ENCODE measurements around the gene TIMM23. TPM values are rescaled to one million over a fixed set of nuclear protein-coding genes. Genes with fewer than 3 reads are reported as not detected.
"Not testable (repeated sequence)": the region's sequence is repeated elsewhere in the genome, so short reads cannot be mapped to it uniquely, and the experiment has no call there.

Gene TIMM23
- polyA plus RNA-seq, 3 donors: 17.2 to 72.1 (median 71.2) TPM

DNA sequence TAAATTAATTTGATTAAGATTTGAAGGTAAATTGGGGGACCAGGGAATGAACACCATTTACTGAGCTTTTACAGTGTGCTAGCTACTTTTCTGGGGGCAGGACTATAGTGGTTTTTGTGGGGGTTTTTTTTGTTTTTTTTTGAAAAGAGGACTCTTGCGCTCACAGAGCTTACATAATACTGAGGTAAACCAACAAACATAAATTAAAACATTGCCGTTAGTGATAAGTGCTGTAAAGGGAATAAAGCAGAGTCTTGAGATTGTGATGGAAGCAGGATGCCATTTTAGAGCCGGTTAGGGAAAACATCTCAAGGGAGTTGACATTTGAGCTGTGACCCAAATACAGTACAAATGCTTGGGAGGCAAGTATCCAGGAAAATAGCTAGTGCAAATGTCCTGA is 1.8 kb downstream of the TIMM23 start:
- H3K4me3 ChIP-seq (replicated peaks in 1 of 3; ENCODE audit: low read depth in 2 of 3, low read length in 3 of 3); H3K27me3 Mint-ChIP-seq (ENCODE audit: low read depth in 3 of 3); H3K27ac ChIP-seq (ENCODE audit: low read depth in 1 of 2, low read length in 2 of 2); H3K9ac ChIP-seq (ENCODE audit: insufficient read depth, low read length, poor library complexity, severe bottlenecking); H3K4me2 ChIP-seq (replicated peaks; ENCODE audit: extremely low read depth, low read length, poor library complexity, severe bottlenecking); H3K27me3 ChIP-seq (ENCODE audit: control insufficient read depth in 2 of 2, insufficient read depth in 2 of 2, low read length in 2 of 2); H3K4me3 Mint-ChIP-seq; DNase-seq; H4K20me1 ChIP-seq (ENCODE audit: insufficient read depth, low read length); H3K9me3 ChIP-seq (replicated peaks in 1 of 2; ENCODE audit: control insufficient read depth in 1 of 2, insufficient read depth in 1 of 2, low read length in 2 of 2); H2AFZ ChIP-seq (ENCODE audit: insufficient read depth, low read depth, low read length, poor library complexity, severe bottlenecking); H3K9me3 Mint-ChIP-seq: not testable (repeated sequence)
- Histone ChIP-seq H3K79me2 (ENCODE audit: insufficient read depth, low read length) (peaks cover 59% of the 10 kb centered on the region), H3K4me1 (ENCODE audit: control insufficient read depth in 1 of 2, insufficient read depth in 2 of 2, low read length in 2 of 2) (peaks cover 18 to 23% of the 10 kb centered on the region in 2 donors), H3K36me3 (replicated peaks in 1 of 2; ENCODE audit: control insufficient read depth in 1 of 2, insufficient read depth in 2 of 2, low read length in 2 of 2) (peaks cover 2 to 15% of the 10 kb centered on the region in 2 donors)
- WGBS (ENCODE audit: insufficient coverage): 0% methylated on average over 1 of the region's 3 CpGs
- intact Hi-C loops (cut with micrococcal nuclease): loop anchor here in 1 of 2 donors (5.0 kb wide), 1 partner anchor 58 kb away; the partner anchor contains the start of gene NCOA4
- peaks cover 15% of the 10 kb centered on the region in 2 donors for H3K36me3 Mint-ChIP-seq
- H3K27ac Mint-ChIP-seq: peak overlapping the region in 1 of 7 donors; percentile 3
- peaks cover 32% of the 10 kb centered on the region for H3K4me1 Mint-ChIP-seq

GRCh38 chr10:45978554-45978953 is 6.3 kb downstream of the TIMM23 start:
- H3K27ac Mint-ChIP-seq; H3K4me1 ChIP-seq (ENCODE audit: control insufficient read depth in 1 of 2, insufficient read depth in 2 of 2, low read length in 2 of 2); H3K4me2 ChIP-seq (replicated peaks; ENCODE audit: extremely low read depth, low read length, poor library complexity, severe bottlenecking); DNase-seq; H4K20me1 ChIP-seq (ENCODE audit: insufficient read depth, low read length); H3K4me1 Mint-ChIP-seq; H3K9ac ChIP-seq (ENCODE audit: insufficient read depth, low read length, poor library complexity, severe bottlenecking); H3K4me3 Mint-ChIP-seq; H3K27me3 Mint-ChIP-seq (ENCODE audit: low read depth in 3 of 3); H3K9me3 Mint-ChIP-seq; H2AFZ ChIP-seq (ENCODE audit: insufficient read depth, low read depth, low read length, poor library complexity, severe bottlenecking); H3K4me3 ChIP-seq (replicated peaks in 1 of 3; ENCODE audit: low read depth in 2 of 3, low read length in 3 of 3); H3K27me3 ChIP-seq (ENCODE audit: control insufficient read depth in 2 of 2, insufficient read depth in 2 of 2, low read length in 2 of 2); H3K27ac ChIP-seq (ENCODE audit: low read depth in 1 of 2, low read length in 2 of 2); H3K9me3 ChIP-seq (replicated peaks in 1 of 2; ENCODE audit: control insufficient read depth in 1 of 2, insufficient read depth in 1 of 2, low read length in 2 of 2); intact Hi-C loops (cut with micrococcal nuclease): not testable (repeated sequence)
- Histone ChIP-seq H3K79me2 (ENCODE audit: insufficient read depth, low read length) (peaks cover 32% of the 10 kb centered on the region), H3K36me3 (replicated peaks in 1 of 2; ENCODE audit: control insufficient read depth in 1 of 2, insufficient read depth in 2 of 2, low read length in 2 of 2) (peaks cover 2 to 17% of the 10 kb centered on the region in 2 donors)
- H3K36me3 Mint-ChIP-seq: peaks cover 21 to 22% of the 10 kb centered on the region in 2 donors
- no CpG with 5 or more reads among the region's 2 CpGs for WGBS (ENCODE audit: insufficient coverage)

DNA sequence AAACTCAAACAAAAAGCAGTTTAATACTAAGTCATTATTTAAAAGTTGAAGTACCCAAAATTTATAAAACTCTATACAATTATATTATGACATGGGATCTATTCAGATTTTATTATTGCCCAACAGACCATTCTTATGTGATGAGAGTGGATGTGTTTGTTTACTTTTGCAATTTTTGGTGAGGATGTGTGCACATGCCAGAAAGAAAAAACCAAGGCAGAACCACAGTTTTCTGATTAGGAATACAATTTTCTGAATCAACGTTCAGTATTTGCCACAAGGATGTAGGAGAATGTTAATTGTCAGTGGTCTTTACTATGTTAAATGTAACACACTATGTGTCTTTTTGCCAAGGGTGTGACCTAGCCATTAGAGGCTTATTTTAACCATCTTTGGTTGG is 9.1 kb downstream of the TIMM23 start:
- Histone ChIP-seq H3K79me2 (ENCODE audit: insufficient read depth, low read length) (peaks cover 12% of the 10 kb centered on the region), H3K36me3 (replicated peaks in 1 of 2; ENCODE audit: control insufficient read depth in 1 of 2, insufficient read depth in 2 of 2, low read length in 2 of 2) (peaks cover 10 to 23% of the 10 kb centered on the region in 2 donors)
- H3K9me3 Mint-ChIP-seq; H3K9me3 ChIP-seq (replicated peaks in 1 of 2; ENCODE audit: control insufficient read depth in 1 of 2, insufficient read depth in 1 of 2, low read length in 2 of 2); H3K4me1 ChIP-seq (ENCODE audit: control insufficient read depth in 1 of 2, insufficient read depth in 2 of 2, low read length in 2 of 2); DNase-seq; H3K27ac Mint-ChIP-seq; H3K4me1 Mint-ChIP-seq; H3K4me2 ChIP-seq (replicated peaks; ENCODE audit: extremely low read depth, low read length, poor library complexity, severe bottlenecking); intact Hi-C loops (cut with micrococcal nuclease); H2AFZ ChIP-seq (ENCODE audit: insufficient read depth, low read depth, low read length, poor library complexity, severe bottlenecking); H3K4me3 ChIP-seq (replicated peaks in 1 of 3; ENCODE audit: low read depth in 2 of 3, low read length in 3 of 3); H3K27ac ChIP-seq (ENCODE audit: low read depth in 1 of 2, low read length in 2 of 2); H3K27me3 Mint-ChIP-seq (ENCODE audit: low read depth in 3 of 3); H4K20me1 ChIP-seq (ENCODE audit: insufficient read depth, low read length); H3K4me3 Mint-ChIP-seq; H3K9ac ChIP-seq (ENCODE audit: insufficient read depth, low read length, poor library complexity, severe bottlenecking); H3K27me3 ChIP-seq (ENCODE audit: control insufficient read depth in 2 of 2, insufficient read depth in 2 of 2, low read length in 2 of 2): not testable (repeated sequence)
- peaks cover 31 to 32% of the 10 kb centered on the region in 2 donors for H3K36me3 Mint-ChIP-seq
- no CpG with 5 or more reads among the region's 1 CpG for WGBS (ENCODE audit: insufficient coverage)

Measured in CD14-positive monocyte (primary cell).